Suprapubic skin (tissue), 4 donors: ENCODE data around the gene SPACA6. TPM values are rescaled to one million over a fixed set of nuclear protein-coding genes. Genes with fewer than 3 reads are reported as not detected.

Experiments
- DNase-seq, 2 donors: peaks; one replicate each; pipeline ENCODE4 v3.0.0-alpha.2; 2019; ENCODE audit warnings: low spot score in 2 of 2
- H3K27ac ChIP-seq: fragments of 200-600 bp; sonication (generic); one replicate; pipeline ENCODE4 v1.5.1; 2019
- H3K27me3 ChIP-seq: fragments of 200-600 bp; sonication (generic); one replicate; pipeline ENCODE4 v1.5.1; 2019
- H3K36me3 ChIP-seq: fragments of 200-600 bp; sonication (generic); one replicate; pipeline ENCODE4 v1.5.1; 2019
- H3K4me1 ChIP-seq: fragments of 200-600 bp; sonication (generic); one replicate; pipeline ENCODE4 v1.5.1; 2019
- H3K4me3 ChIP-seq: fragments of 200-600 bp; sonication (generic); one replicate; pipeline ENCODE4 v1.5.1; 2019; ENCODE audit warnings: mild to moderate bottlenecking
- H3K9me3 ChIP-seq: fragments of 200-600 bp; sonication (generic); one replicate; pipeline ENCODE4 v1.5.1; 2019
- CTCF ChIP-seq, 2 donors: fragments of 200-600 bp in 1 of 2; fragments of 450-650 bp in 1 of 2; sonication (generic) in 1 of 2; IDR thresholded peaks; one replicate each; pipeline ENCODE4 v1.5.1; 2016 to 2019; ENCODE audit warnings: antibody characterized with exemption in 2 of 2, mild to moderate bottlenecking in 1 of 2, moderate library complexity in 1 of 2
- EP300 ChIP-seq: sonication (generic); formaldehyde crosslinking; IDR thresholded peaks from one replicate; pipeline ENCODE4 v1.6.1; 2017; ENCODE audit warnings: antibody characterized with exemption
- POLR2A ChIP-seq, 2 donors: fragments of 450-650 bp; IDR thresholded peaks; one replicate each; pipeline ENCODE4 v1.6.1; 2017; ENCODE audit warnings: antibody characterized with exemption in 2 of 2, mild to moderate bottlenecking in 2 of 2, moderate library complexity in 2 of 2
- POLR2AphosphoS5 ChIP-seq, 3 donors: sonication (generic); formaldehyde crosslinking; IDR thresholded peaks; one replicate each; pipeline ENCODE4 v1.6.1; 2017; ENCODE audit warnings: antibody characterized with exemption in 3 of 3
- WGBS: methylation state at CpG from one replicate; pipeline ENCODE4 v1.1.5; 2018; 5-methylcytosine and 5-hydroxymethylcytosine counted together
- total RNA-seq, 4 donors: library from RNA; depleted of rRNA; stranded (reverse); fragments of >200 nt; gene quantifications; one replicate each; pipeline ENCODE4 v1.1.0, GENCODE V29; 2016

SPACA6 gene
- total RNA-seq, 4 donors from 2014 or later: 3.1 to 23.2 (median 7.8) TPM

- Histone ChIP-seq H3K4me3 (no peak overlapping the region), H3K27me3 (peaks cover 15% of the 10 kb centered on the region), H3K4me1 (peaks cover 4% of the 10 kb centered on the region), H3K36me3 (no peaks in the 10 kb centered on the region), H3K27ac (no peak overlapping the region), H3K9me3 (no peaks in the 10 kb centered on the region)
- no peak for DNase-seq
- TF ChIP-seq POLR2A (IDR thresholded peaks at IDR 0.05) (no peak), CTCF (IDR thresholded peaks at IDR 0.05) (no peak), EP300 (no peak), POLR2AphosphoS5 (IDR thresholded peaks at IDR 0.05) (no peak)
- 36% methylated on average over 2 of the region's 2 CpGs for WGBS
Observed at GRCh38 chr19:51653162-51653561, 40.0 kb upstream of the SPACA6 start.

- no peak for TF ChIP-seq EP300
- no peak for TF ChIP-seq POLR2A (IDR thresholded peaks at IDR 0.05)
- TF ChIP-seq POLR2AphosphoS5 (IDR thresholded peaks at IDR 0.05): no peak
- Histone ChIP-seq H3K9me3 (no peaks in the 10 kb centered on the region), H3K4me1 (peaks cover 4% of the 10 kb centered on the region), H3K36me3 (no peaks in the 10 kb centered on the region), H3K4me3 (no peak overlapping the region), H3K27ac (no peak overlapping the region), H3K27me3 (peaks cover 12% of the 10 kb centered on the region)
- 47% methylated on average over 4 of the region's 4 CpGs for WGBS
- DNase-seq: no peak
Observed at GRCh38 chr19:51654783-51655182, 38.3 kb upstream of the SPACA6 start.

- TF ChIP-seq POLR2AphosphoS5 (IDR thresholded peaks at IDR 0.05): no peak
- peak in 1 of 2 donors; percentile 38 for TF ChIP-seq CTCF (IDR thresholded peaks at IDR 0.05)
- Histone ChIP-seq H3K27me3 (peaks cover 27% of the 10 kb centered on the region), H3K27ac (no peak overlapping the region), H3K4me3 (no peak overlapping the region), H3K36me3 (no peaks in the 10 kb centered on the region), H3K4me1 (peaks cover 4% of the 10 kb centered on the region), H3K9me3 (no peaks in the 10 kb centered on the region)
- DNase-seq: no peak
- 11% methylated on average over 10 of the region's 10 CpGs for WGBS
Observed at GRCh38 chr19:51660975-51661600, 32.0 kb upstream of the SPACA6 start.

- no peaks in the 10 kb centered on the region for H3K36me3 ChIP-seq
Observed at GRCh38 chr19:51663650-51664049, 29.5 kb upstream of the SPACA6 start.

GRCh38 chr19:51664131-51664530, 29.0 kb upstream of the SPACA6 start:
- H3K4me3 ChIP-seq: no peak overlapping the region
- no peaks in the 10 kb centered on the region for H3K4me1 ChIP-seq
- no peak for DNase-seq
- WGBS: 7% methylated on average over 1 of the region's 1 CpG
- H3K36me3 ChIP-seq: no peaks in the 10 kb centered on the region
- H3K27me3 ChIP-seq: peaks cover 32% of the 10 kb centered on the region
- TF ChIP-seq POLR2A (IDR thresholded peaks at IDR 0.05) (no peak), CTCF (IDR thresholded peaks at IDR 0.05) (no peak), EP300 (no peak), POLR2AphosphoS5 (IDR thresholded peaks at IDR 0.05) (no peak)
- no peak overlapping the region for H3K27ac ChIP-seq
- no peaks in the 10 kb centered on the region for H3K9me3 ChIP-seq

More at GRCh38 chr19:51663650-51664049, 29.5 kb upstream of the SPACA6 start:
- Histone ChIP-seq H3K4me1 (no peaks in the 10 kb centered on the region), H3K27me3 (peaks cover 32% of the 10 kb centered on the region), H3K27ac (no peak overlapping the region), H3K9me3 (no peaks in the 10 kb centered on the region), H3K4me3 (no peak overlapping the region)
- DNase-seq: no peak
- TF ChIP-seq EP300 (no peak), POLR2AphosphoS5 (IDR thresholded peaks at IDR 0.05) (no peak), CTCF (IDR thresholded peaks at IDR 0.05) (no peak), POLR2A (IDR thresholded peaks at IDR 0.05) (no peak)
- WGBS: 60% methylated on average over 3 of the region's 3 CpGs

GRCh38 chr19:51664997-51665396, 28.1 kb upstream of the SPACA6 start:
- Histone ChIP-seq H3K4me3 (no peak overlapping the region), H3K4me1 (no peaks in the 10 kb centered on the region), H3K36me3 (no peaks in the 10 kb centered on the region), H3K27me3 (peaks cover 32% of the 10 kb centered on the region), H3K9me3 (no peaks in the 10 kb centered on the region), H3K27ac (no peak overlapping the region)
- no peak for DNase-seq
- WGBS: 46% methylated on average over 3 of the region's 3 CpGs
- no peak for TF ChIP-seq CTCF (IDR thresholded peaks at IDR 0.05)
- no peak for TF ChIP-seq POLR2AphosphoS5 (IDR thresholded peaks at IDR 0.05)
- TF ChIP-seq EP300: no peak
- no peak for TF ChIP-seq POLR2A (IDR thresholded peaks at IDR 0.05)
